ENCODE results near the gene NSG1. TPM values are rescaled to one million over a fixed set of nuclear protein-coding genes. Genes with fewer than 3 reads are reported as not detected.

The NSG1 gene
- total RNA-seq, 1 experiment from 2014 or later = not detected

DNA sequence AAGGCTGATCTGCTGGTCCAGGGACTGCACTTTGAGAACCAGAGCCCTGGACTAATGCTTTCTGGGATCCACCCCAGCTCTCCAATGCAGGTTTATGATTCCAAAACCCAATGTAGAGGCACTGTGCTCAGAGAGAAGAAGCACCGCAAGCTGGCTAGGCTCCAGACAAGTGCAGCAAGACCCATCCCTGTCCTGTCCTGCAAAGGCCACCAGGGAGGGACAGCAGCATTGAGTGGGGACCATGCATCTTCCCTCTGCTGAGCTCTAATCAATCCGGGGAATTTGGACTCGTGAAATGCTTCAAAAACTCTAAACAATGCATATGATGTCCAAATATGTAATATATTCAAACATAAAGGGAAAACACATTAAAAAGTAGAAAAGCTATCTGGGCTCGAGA lies 10.8 kb upstream of the NSG1 start:
- Histone ChIP-seq H3F3A (ENCODE audit: insufficient read depth, low read depth) (no peaks in the 10 kb centered on the region), H3K27ac (no peak overlapping the region), H3K9me2 (ENCODE audit: insufficient read depth) (no peaks in the 10 kb centered on the region), H2AFZ (no peak overlapping the region), H3K9me3 (ENCODE audit: insufficient read depth, low read depth) (no peaks in the 10 kb centered on the region; the same call in 1 of the 2 replicates), H4K20me1 (ENCODE audit: insufficient read depth) (no peaks in the 10 kb centered on the region), H3K4me2 (no peak overlapping the region), H3K4me3 (no peak overlapping the region), H3K4me1 (replicated peaks; ENCODE audit: insufficient read depth) (no peaks in the 10 kb centered on the region), H3K36me3 (ENCODE audit: low read depth) (no peaks in the 10 kb centered on the region), H3K27me3 (ENCODE audit: insufficient read depth, low read depth) (peaks cover 67% of the 10 kb centered on the region), H3K79me2 (ENCODE audit: low read depth) (no peaks in the 10 kb centered on the region)
- no peak for DNase-seq
- TF ChIP-seq, protein P1, sequence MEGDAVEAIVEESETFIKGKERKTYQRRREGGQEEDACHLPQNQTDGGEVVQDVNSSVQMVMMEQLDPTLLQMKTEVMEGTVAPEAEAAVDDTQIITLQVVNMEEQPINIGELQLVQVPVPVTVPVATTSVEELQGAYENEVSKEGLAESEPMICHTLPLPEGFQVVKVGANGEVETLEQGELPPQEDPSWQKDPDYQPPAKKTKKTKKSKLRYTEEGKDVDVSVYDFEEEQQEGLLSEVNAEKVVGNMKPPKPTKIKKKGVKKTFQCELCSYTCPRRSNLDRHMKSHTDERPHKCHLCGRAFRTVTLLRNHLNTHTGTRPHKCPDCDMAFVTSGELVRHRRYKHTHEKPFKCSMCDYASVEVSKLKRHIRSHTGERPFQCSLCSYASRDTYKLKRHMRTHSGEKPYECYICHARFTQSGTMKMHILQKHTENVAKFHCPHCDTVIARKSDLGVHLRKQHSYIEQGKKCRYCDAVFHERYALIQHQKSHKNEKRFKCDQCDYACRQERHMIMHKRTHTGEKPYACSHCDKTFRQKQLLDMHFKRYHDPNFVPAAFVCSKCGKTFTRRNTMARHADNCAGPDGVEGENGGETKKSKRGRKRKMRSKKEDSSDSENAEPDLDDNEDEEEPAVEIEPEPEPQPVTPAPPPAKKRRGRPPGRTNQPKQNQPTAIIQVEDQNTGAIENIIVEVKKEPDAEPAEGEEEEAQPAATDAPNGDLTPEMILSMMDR (conservative IDR thresholded peaks at IDR 0.05) = no peak
- TF ChIP-seq EZH2 (IDR thresholded peaks at IDR 0.05; ENCODE audit: low read depth) = no peak
- ChIA-PET POLR2A (ENCODE audit: unreplicated experiment) (no interaction called here), CTCF (no interaction called here)
- BruUV-seq (replicated peaks) = no TSS peak
- intact Hi-C loops (cut with micrococcal nuclease; ENCODE audit: unreplicated experiment) = no loop called here

DNA sequence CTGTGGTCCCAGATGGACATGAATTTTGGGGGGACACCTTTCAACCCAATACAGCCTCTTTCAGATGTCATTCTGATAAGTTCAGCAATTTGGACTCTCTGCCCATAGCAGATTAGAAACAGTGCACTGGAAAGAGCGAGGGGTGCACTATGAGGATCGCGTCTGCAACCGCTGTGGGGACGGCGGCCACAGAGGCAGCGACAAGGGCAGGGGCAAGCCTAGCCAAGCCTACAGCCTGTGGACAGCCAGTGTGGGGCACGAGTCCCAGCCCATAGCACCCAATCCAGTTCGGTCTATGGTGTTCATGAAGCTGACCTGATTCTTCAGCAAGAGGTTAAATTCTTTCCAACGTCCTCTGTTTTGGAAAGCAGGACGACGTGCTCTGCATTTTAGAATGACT lies 9.7 kb upstream of the NSG1 start:
- Histone ChIP-seq H4K20me1 (ENCODE audit: insufficient read depth) (no peaks in the 10 kb centered on the region), H3K27ac (no peak overlapping the region), H3K9me2 (ENCODE audit: insufficient read depth) (no peaks in the 10 kb centered on the region), H3K79me2 (ENCODE audit: low read depth) (no peaks in the 10 kb centered on the region), H3K36me3 (ENCODE audit: low read depth) (no peaks in the 10 kb centered on the region), H3K4me3 (no peak overlapping the region), H3K9me3 (ENCODE audit: insufficient read depth, low read depth) (no peaks in the 10 kb centered on the region; the same call in 1 of the 2 replicates), H3F3A (ENCODE audit: insufficient read depth, low read depth) (no peaks in the 10 kb centered on the region), H3K4me1 (replicated peaks; ENCODE audit: insufficient read depth) (no peaks in the 10 kb centered on the region), H3K27me3 (ENCODE audit: insufficient read depth, low read depth) (peaks cover 64% of the 10 kb centered on the region), H3K4me2 (no peak overlapping the region), H2AFZ (no peak overlapping the region)
- CTCF ChIA-PET = no interaction called here
- POLR2A ChIA-PET (ENCODE audit: unreplicated experiment) = no interaction called here
- no peak for DNase-seq
- TF ChIP-seq EZH2 (IDR thresholded peaks at IDR 0.05; ENCODE audit: low read depth) = no peak
- TF ChIP-seq, protein P1 (conservative IDR thresholded peaks at IDR 0.05) = no peak
- BruUV-seq (replicated peaks) = no TSS peak
- intact Hi-C loops (cut with micrococcal nuclease; ENCODE audit: unreplicated experiment) = no loop called here

DNA sequence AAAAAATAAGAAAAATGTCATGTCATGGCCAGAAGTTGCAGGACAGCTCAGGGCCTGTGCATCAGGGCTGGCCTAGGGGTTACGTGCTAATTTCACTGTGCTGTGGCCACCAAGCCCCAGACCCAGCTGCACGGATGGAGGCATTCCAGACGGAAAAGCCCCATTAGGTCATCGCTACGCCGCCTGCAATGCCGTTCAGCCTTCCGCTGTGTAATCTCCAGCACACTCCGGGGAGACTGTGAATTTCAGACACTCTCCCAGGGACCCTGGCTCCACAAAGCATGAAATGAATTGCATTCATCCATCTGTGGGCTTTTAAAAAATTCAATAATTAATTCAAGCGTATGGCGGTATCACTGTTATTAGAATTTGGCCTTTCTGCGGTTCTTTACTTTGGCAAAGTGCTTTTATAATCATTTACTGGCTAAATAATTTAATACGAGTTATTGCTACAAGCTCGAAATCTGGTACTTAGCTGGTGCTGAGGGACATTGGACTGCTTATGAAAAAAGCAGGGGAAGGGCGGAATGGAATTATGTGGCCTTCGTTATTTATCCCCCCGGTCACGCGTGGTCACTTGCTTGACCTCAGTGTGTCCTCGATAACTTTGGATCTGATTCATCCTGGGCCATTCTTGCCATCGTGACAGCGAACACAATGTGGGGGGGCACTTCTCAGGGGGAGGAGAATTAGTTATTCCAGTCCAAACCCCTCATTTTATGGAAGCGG lies 9.0 kb upstream of the NSG1 start:
- no peak overlapping the region for H3K27ac ChIP-seq
- no peaks in the 10 kb centered on the region for H4K20me1 ChIP-seq (ENCODE audit: insufficient read depth)
- H3F3A ChIP-seq (ENCODE audit: insufficient read depth, low read depth) = no peaks in the 10 kb centered on the region
- no peaks in the 10 kb centered on the region for H3K4me1 ChIP-seq (replicated peaks; ENCODE audit: insufficient read depth)
- H3K36me3 ChIP-seq (ENCODE audit: low read depth) = no peaks in the 10 kb centered on the region
- no peaks in the 10 kb centered on the region for H3K79me2 ChIP-seq (ENCODE audit: low read depth)
- CTCF ChIA-PET = no interaction called here
- POLR2A ChIA-PET (ENCODE audit: unreplicated experiment) = no interaction called here
- H3K9me2 ChIP-seq (ENCODE audit: insufficient read depth) = no peaks in the 10 kb centered on the region
- peaks cover 64% of the 10 kb centered on the region for H3K27me3 ChIP-seq (ENCODE audit: insufficient read depth, low read depth)
- H2AFZ ChIP-seq = no peak overlapping the region
- TF ChIP-seq EZH2 (IDR thresholded peaks at IDR 0.05; ENCODE audit: low read depth) = no peak
- DNase-seq = no peak
- intact Hi-C loops (cut with micrococcal nuclease; ENCODE audit: unreplicated experiment) = no loop called here
- H3K4me3 ChIP-seq = no peak overlapping the region
- BruUV-seq (replicated peaks) = no TSS peak
- no peaks in the 10 kb centered on the region; the same call in 1 of the 2 replicates for H3K9me3 ChIP-seq (ENCODE audit: insufficient read depth, low read depth)
- H3K4me2 ChIP-seq = no peak overlapping the region
